ENCODE data around the gene DDB1. TPM values are rescaled to one million over a fixed set of nuclear protein-coding genes. Genes with fewer than 3 reads are reported as not detected.

Gene DDB1
- total and polyA plus RNA-seq, 10 of the 15 experiments (the other 5 are each of a cell fraction or from before 2014, with no cell fraction given) = 136 to 272 (median 216) TPM

- POLR2A ChIA-PET = interaction anchor here (0.6 to 5.9 kb wide), 9 partner anchors 19 to 164 kb away, joined by 3 to 86 read pairs (median 8); partner anchors contain the start of genes CYB561A3, TMEM138 and TMEM216
- H3K36me3 ChIP-seq (ENCODE audit: control insufficient read depth in 2 of 2, insufficient read depth in 2 of 2, low read length in 1 of 2) = peaks cover 2 to 7% of the 10 kb centered on the region in 2 experiments; a peak in 3 of 4 replicates
- peaks cover 20% of the 10 kb centered on the region for H3K4me1 ChIP-seq (ENCODE audit: control insufficient read depth, insufficient read depth, low read length)
- in situ Hi-C loops (cut with MboI) (loop anchor here (5.0 kb wide), 1 partner anchor 52 kb away; no protein-coding TSS in a partner anchor), intact Hi-C loops (cut with micrococcal nuclease; ENCODE audit: unreplicated experiment) (loop anchor here (10.0 kb wide), 1 partner anchor 81 kb away; no protein-coding TSS in a partner anchor)
- DNase-seq (ENCODE audit: low read depth, low spot score) (no peak), ATAC-seq (no peak), FAIRE-seq (no peak)
- H3K9ac ChIP-seq (ENCODE audit: control insufficient read depth, insufficient read depth, low read length) = no peak overlapping the region
- CTCF ChIA-PET = interaction anchor here (1.2 to 10.2 kb wide), 18 partner anchors 8 to 504 kb away, joined by 3 to 729 read pairs (median 16); partner anchors contain the start of genes CPSF7, CYB561A3, SDHAF2 and TMEM138
- RAD21 ChIA-PET (ENCODE audit: unreplicated experiment) = interaction anchor here (0.8 to 6.5 kb wide), 14 partner anchors 8 to 100 kb away, joined by 3 to 424 read pairs (median 8); partner anchors contain the start of genes CYB561A3, TMEM138, TMEM216 and VWCE
- H3K79me2 ChIP-seq (ENCODE audit: control insufficient read depth, insufficient read depth, low read length) = peaks cover 39% of the 10 kb centered on the region
- H3K4me3 ChIP-seq = no peak overlapping the region
- H3K4me2 ChIP-seq (ENCODE audit: control insufficient read depth, insufficient read depth) = no peak overlapping the region; the same call in 1 of the 2 replicates
- BruUV-seq (replicated peaks) = no TSS peak
- no peaks in the 10 kb centered on the region; the same call in 1 of the 2 replicates for H4K20me1 ChIP-seq (ENCODE audit: control insufficient read depth, insufficient read depth)
- no peaks in the 10 kb centered on the region for H3K9me3 ChIP-seq (replicated peaks; ENCODE audit: control insufficient read depth, insufficient read depth, low read length)
- no peak overlapping the region for H2AFZ ChIP-seq (ENCODE audit: control insufficient read depth, low read depth, low read length)
- SMC1A ChIA-PET (ENCODE audit: uncharacterized antibody, unreplicated experiment) = interaction anchor here (0.8 to 8.1 kb wide), 15 partner anchors 10 to 100 kb away, joined by 3 to 414 read pairs (median 9); partner anchors contain the start of genes CYB561A3, TMEM138, TMEM216 and VWCE
- no peaks in the 10 kb centered on the region for H3K27me3 ChIP-seq (replicated peaks in 1 of 2; ENCODE audit: control insufficient read depth in 2 of 2, insufficient read depth in 2 of 2, low read length in 1 of 2)
- WGBS (ENCODE audit: insufficient coverage, insufficient replicate concordance, low lambda C conversion rate, missing lambda C conversion rate) = 54% methylated on average over 1 of the region's 1 CpG
- no peak overlapping the region for H3K27ac ChIP-seq (ENCODE audit: control insufficient read depth, insufficient read depth)
- TF ChIP-seq SMARCA5 (IDR thresholded peaks at IDR 0.05) (no peak), IRF5 (IDR thresholded peaks at IDR 0.05; ENCODE audit: borderline replicate concordance) (no peak), CREB1 (IDR thresholded peaks at IDR 0.05; ENCODE audit: low read depth) (no peak), ATF7 (IDR thresholded peaks at IDR 0.05; ENCODE audit: low read depth) (no peak), CHD2 (IDR thresholded peaks at IDR 0.05; ENCODE audit: borderline replicate concordance, low read depth, low read length) (no peak), SREBF2 (IDR thresholded peaks at IDR 0.05; ENCODE audit: low read length) (no peak), REST (IDR thresholded peaks at IDR 0.05; ENCODE audit: low read depth, low read length) (no peak), RELA (IDR thresholded peaks at IDR 0.05; ENCODE audit: borderline replicate concordance, partially characterized antibody) (no peak), HDAC6 (IDR thresholded peaks at IDR 0.05; ENCODE audit: unreplicated experiment) (no peak), SIN3A (IDR thresholded peaks at IDR 0.05; ENCODE audit: low read depth, low read length) (no peak), SKIL (IDR thresholded peaks at IDR 0.05; ENCODE audit: low read depth, poor library complexity, severe bottlenecking) (no peak), ZNF274 (IDR thresholded peaks at IDR 0.05; ENCODE audit: insufficient read depth, insufficient read length) (no peak), MTA2 (IDR thresholded peaks at IDR 0.05; ENCODE audit: low read depth) (no peak)
Measured at GRCh38 chr11:61335355-61335710, 2.4 kb upstream of the DDB1 start.

Measured in GM12878 (cell line).